Esophagus (tissue), 2 donors: ENCODE data around the gene NEURL4. TPM values are rescaled to one million over a fixed set of nuclear protein-coding genes. Genes with fewer than 3 reads are reported as not detected.

ENCODE experiments used
- H3K27ac ChIP-seq, 2 donors: one replicate each; pipeline ENCODE4 v1.5.1; 2013; ENCODE audit warnings: low read depth in 2 of 2, mild to moderate bottlenecking in 2 of 2, inconsistent platforms in 1 of 2, low read length in 1 of 2, moderate library complexity in 1 of 2
- H3K27me3 ChIP-seq, 2 donors: one replicate each; pipeline ENCODE4 v1.6.1; 2013; ENCODE audit warnings: low read length in 2 of 2, control low read depth in 1 of 2, mild to moderate bottlenecking in 1 of 2; ENCODE audit not compliant: insufficient read depth in 2 of 2, control insufficient read depth in 1 of 2
- H3K36me3 ChIP-seq, 2 donors: one replicate each; pipeline ENCODE4 v1.6.1; 2013; ENCODE audit warnings: low read length in 1 of 2; ENCODE audit not compliant: control insufficient read depth in 2 of 2, insufficient read depth in 2 of 2
- H3K4me1 ChIP-seq, 2 donors: one replicate each; pipeline ENCODE4 v1.6.1; 2013; ENCODE audit warnings: low read length in 1 of 2; ENCODE audit not compliant: control insufficient read depth in 2 of 2, insufficient read depth in 2 of 2
- H3K4me3 ChIP-seq, 2 donors: one replicate each; pipeline ENCODE4 v1.5.1; 2013; ENCODE audit warnings: low read length in 2 of 2, mild to moderate bottlenecking in 2 of 2, low read depth in 1 of 2, moderate library complexity in 1 of 2
- H3K9me3 ChIP-seq, 2 donors: one replicate each; pipeline ENCODE4 v1.6.1; 2013; ENCODE audit warnings: mild to moderate bottlenecking in 2 of 2, low read depth in 1 of 2, low read length in 1 of 2, moderate library complexity in 1 of 2; ENCODE audit not compliant: control insufficient read depth in 2 of 2, insufficient read depth in 1 of 2
- WGBS, 2 donors: extraction: QIAGEN DNeasy Blood & Tissue Kit; methylation state at CpG; one replicate each; pipeline ENCODE4 v1.1.7; 2013; 5-methylcytosine and 5-hydroxymethylcytosine counted together
- polyA plus RNA-seq, 2 donors: library from polyadenylated mRNA; stranded (reverse); fragments of 200-250 nt; gene quantifications; one replicate each; pipeline ENCODE4 v1.2.3, GENCODE V29; 2013
- donor health status: healthy with polysubstance abuse.
- donor health status: Bipolar disorder and iron deficiency.

NEURL4 gene
- polyA plus RNA-seq, 2 donors, result 15.7 to 32.1 TPM

DNA sequence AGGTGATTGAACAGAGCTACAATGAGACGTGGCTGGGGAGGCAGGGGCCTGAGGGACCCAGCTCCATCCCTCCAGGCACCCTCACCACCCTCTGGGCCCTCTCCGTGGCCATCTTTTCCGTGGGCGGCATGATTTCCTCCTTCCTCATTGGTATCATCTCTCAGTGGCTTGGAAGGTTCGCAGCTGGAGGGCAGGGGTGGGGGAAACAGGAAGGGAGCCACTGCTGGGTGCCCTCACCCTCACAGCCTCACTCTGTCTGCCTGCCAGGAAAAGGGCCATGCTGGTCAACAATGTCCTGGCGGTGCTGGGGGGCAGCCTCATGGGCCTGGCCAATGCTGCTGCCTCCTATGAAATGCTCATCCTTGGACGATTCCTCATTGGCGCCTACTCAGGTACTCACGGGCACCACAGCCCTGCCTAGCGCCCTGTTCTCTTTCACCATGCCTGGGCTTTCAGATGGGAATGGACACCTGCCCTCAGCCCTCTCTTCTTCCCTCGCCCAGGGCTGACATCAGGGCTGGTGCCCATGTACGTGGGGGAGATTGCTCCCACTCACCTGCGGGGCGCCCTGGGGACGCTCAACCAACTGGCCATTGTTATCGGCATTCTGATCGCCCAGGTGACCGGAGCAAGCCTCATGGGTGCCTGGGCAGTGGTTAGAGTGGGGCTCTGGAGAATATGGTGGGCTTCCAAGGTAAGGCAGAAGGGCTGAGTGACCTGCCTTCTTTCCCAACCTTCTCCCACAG, 45.5 kb downstream of the NEURL4 start:
- 80 to 82% methylated on average over 18 of the region's 18 CpGs for WGBS, 2 donors
- H3K27ac ChIP-seq, result peak overlapping the region in 1 of 2 donors; percentile 60
- peaks cover 6 to 24% of the 10 kb centered on the region in 2 donors for H3K4me1 ChIP-seq
- H3K27me3 ChIP-seq, result no peaks in the 10 kb centered on the region
- no peak overlapping the region for H3K4me3 ChIP-seq
- H3K36me3 ChIP-seq, result peaks cover 0 to 3% of the 10 kb centered on the region in 2 donors
- no peaks in the 10 kb centered on the region for H3K9me3 ChIP-seq

DNA sequence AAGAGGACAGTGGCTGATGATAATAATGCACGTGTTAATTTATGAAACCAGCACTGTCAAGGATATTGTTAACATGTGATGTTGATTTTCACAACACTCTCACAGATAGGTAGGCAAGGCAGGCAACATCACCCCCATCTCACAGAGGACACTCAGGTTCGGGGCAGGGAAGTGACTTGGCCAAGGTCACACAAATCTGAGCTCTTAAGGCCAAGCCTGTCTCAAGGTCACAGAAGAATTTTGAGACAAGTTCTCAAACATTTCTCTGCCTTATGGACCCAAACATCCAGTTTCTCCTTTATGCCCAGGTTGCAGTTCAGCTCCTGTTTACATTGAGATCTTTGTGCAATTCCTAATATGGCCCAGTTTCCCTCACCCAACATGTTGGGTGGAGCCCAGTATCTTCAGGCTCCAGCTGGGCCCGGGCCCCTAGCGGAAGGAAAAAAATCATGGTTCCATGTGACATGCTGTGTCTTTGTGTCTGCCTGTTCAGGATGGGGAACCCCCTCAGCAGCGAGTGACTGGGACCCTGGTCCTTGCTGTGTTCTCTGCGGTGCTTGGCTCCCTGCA, 46.3 kb downstream of the NEURL4 start:
- no peaks in the 10 kb centered on the region for H3K27me3 ChIP-seq
- H3K4me3 ChIP-seq, result peak overlapping the region in 1 of 2 donors; percentile 35
- H3K36me3 ChIP-seq, result peaks cover 0 to 3% of the 10 kb centered on the region in 2 donors
- peak overlapping the region; percentile 76 to 78 for H3K27ac ChIP-seq
- no peaks in the 10 kb centered on the region for H3K9me3 ChIP-seq
- 46 to 47% methylated on average over 6 of the region's 6 CpGs for WGBS, 2 donors
- peaks cover 6 to 24% of the 10 kb centered on the region in 2 donors for H3K4me1 ChIP-seq

DNA sequence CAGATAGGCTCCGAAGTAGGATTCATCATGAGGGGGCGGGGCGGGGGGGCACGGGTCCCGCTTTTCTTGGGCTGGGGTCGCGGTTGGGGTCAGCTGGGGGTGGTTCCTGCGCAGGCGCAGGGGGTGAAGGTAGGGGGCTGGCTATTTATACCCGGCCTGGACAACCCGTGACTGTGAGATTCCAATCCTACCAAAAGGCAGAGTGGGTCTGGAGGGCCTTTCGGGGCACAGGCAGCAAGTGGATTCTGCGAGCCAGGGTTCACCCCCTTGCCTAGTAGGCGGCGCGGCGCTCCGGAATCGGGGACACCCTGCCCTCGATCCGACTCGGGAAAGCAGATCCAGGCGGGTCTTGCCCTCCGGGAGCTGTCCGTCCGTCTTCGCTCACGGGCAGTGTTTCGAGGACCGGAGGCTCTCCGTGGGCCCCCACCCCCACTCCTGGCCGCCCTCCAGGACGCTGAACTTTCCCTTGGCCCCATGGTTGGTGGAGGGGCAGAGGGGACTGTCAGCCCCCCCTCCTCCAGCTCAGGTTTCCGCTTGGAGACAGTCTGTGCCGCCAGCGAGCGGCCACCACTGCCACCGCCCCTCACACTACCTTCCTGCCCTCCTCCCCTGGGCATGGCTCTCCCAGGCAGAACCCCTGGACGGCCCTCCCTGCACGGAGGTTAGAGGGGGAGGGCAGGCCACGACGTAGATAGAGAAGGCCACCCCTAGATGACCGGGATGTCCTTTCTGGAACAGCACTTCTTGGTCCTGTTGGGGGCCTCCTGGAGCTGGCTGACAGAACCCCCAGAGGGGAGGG, 47.0 kb downstream of the NEURL4 start:
- peak overlapping the region; percentile 35 to 53 for H3K4me3 ChIP-seq
- no peaks in the 10 kb centered on the region for H3K9me3 ChIP-seq
- no peaks in the 10 kb centered on the region for H3K27me3 ChIP-seq
- WGBS, 2 donors, result 3 to 5% methylated on average over 43 of the region's 43 CpGs
- H3K36me3 ChIP-seq, result peaks cover 0 to 3% of the 10 kb centered on the region in 2 donors
- peaks cover 6 to 24% of the 10 kb centered on the region in 2 donors for H3K4me1 ChIP-seq
- peak overlapping the region; percentile 76 to 78 for H3K27ac ChIP-seq

DNA sequence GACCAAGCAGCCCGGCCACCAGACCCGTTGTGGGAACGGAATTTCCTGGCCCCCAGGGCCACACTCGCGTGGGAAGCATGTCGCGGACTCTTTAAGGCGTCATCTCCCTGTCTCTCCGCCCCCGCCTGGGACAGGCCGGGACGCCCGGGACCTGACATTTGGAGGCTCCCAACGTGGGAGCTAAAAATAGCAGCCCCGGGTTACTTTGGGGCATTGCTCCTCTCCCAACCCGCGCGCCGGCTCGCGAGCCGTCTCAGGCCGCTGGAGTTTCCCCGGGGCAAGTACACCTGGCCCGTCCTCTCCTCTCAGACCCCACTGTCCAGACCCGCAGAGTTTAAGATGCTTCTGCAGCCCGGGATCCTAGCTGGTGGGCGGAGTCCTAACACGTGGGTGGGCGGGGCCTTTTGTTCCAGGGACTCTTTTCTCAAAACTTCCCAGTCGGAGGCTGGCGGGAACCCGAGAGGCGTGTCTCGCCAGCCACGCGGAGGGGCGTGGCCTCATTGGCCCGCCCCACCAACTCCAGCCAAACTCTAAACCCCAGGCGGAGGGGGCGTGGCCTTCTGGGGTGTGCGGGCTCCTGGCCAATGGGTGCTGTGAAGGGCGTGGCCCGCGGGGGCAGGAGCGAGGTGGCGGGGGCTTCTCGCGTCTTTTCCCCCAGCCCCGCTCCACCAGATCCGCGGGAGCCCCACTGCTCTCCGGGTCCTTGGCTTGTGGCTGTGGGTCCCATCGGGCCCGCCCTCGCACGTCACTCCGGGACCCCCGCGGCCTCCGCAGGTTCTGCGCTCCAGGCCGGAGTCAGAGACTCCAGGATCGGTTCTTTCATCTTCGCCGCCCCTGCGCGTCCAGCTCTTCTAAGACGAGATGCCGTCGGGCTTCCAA, 47.8 kb downstream of the NEURL4 start, which contains the start of gene SLC2A4:
SLC2A4 (plus strand) TSS at position 645 of the 879 bp plus-strand sequence; CDS start at position 862, 217 bp downstream.
- 0 to 1% methylated on average over 67 to 71 of the region's 71 CpGs for WGBS, 2 donors
- H3K36me3 ChIP-seq, result peaks cover 0 to 3% of the 10 kb centered on the region in 2 donors
- no peaks in the 10 kb centered on the region for H3K9me3 ChIP-seq
- H3K4me1 ChIP-seq, result peaks cover 6 to 24% of the 10 kb centered on the region in 2 donors
- no peaks in the 10 kb centered on the region for H3K27me3 ChIP-seq
- peak within 1 kb of the TSS; percentile 82 to 95 for H3K27ac ChIP-seq
- peak within 1 kb of the TSS; percentile 35 to 53 for H3K4me3 ChIP-seq

DNA sequence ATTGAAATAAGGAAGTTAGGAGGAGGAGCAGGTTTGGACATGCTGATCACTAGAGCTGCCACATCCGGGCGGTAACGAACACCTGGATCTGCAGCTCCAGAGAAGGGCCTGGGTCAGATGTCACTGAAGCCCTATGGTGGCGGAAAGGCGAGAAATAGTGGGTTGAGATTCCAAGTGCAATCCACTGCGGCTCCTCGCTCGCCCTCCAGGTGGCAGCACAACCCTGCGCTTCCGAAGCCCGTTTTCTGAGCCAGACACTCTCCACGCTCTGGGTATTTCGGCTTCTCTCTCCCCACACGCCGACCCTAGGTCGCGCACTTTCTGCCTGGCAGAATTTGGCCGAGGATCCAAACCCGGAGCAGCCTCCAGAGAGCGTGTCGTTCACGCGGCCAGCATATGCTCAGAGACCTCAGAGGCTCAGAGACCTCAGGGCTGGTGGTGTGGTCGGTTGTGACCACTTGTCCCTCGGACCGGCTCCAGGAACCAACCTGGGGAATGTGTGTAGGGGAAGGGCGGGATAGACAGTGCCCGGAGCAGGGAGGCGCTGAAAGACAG, 48.5 kb downstream of the NEURL4 start:
- Histone ChIP-seq H3K36me3 (peaks cover 0 to 3% of the 10 kb centered on the region in 2 donors), H3K27ac (peak overlapping the region; percentile 82 to 95), H3K27me3 (no peaks in the 10 kb centered on the region), H3K9me3 (no peaks in the 10 kb centered on the region), H3K4me3 (peak overlapping the region; percentile 35 to 53), H3K4me1 (peaks cover 6 to 24% of the 10 kb centered on the region in 2 donors)
- WGBS, 2 donors, result 0 to 1% methylated on average over 29 of the region's 29 CpGs

DNA sequence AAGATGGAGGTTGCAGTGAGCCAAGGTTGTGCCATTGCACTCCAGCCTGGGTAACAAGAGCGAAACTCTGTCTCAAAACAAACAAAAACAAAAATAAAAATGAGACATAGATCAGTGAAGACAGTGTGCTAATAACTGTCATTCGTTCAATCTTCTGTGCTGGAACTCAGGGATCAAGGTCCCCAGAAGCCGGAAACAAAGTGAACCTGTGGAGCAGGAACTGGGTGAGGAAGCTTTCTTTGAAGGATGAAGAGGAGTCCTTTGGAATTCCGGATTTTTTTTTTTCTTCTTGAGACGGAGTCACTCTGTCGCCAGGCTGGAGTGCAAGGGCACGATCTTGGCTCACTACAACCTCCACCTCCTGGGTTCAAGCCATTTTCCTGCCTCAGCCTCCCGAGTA, 49.7 kb downstream of the NEURL4 start:
- WGBS, 2 donors, result 70 to 76% methylated on average over 8 of the region's 8 CpGs
- H3K27ac ChIP-seq, result peak overlapping the region in 1 of 2 donors; percentile 95

DNA sequence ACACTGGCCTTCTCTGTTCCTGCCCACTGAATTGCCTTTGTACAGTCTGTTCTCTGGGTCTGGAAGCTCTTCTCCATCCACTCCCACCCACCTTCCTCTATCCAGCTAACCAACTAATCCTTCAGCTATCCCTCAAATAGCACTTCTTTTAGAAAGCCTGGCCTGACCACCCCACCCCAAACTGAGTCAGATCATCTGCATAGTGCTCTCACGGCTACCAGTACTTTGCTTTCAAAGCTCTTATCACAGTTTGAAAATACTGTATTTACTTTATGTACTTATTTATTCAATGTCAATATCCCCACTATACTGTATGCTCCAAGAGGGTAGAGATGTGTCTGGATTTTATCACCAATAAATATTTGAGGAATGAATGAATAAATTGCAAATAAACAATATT, 62.4 kb downstream of the NEURL4 start:
- no peaks in the 10 kb centered on the region for H3K27me3 ChIP-seq
- WGBS, 2 donors, result 49 to 58% methylated on average over 1 of the region's 1 CpG
- H3K4me3 ChIP-seq, result no peak overlapping the region
- H3K4me1 ChIP-seq, result no peaks in the 10 kb centered on the region
- no peaks in the 10 kb centered on the region for H3K36me3 ChIP-seq
- H3K27ac ChIP-seq, result no peak overlapping the region
- no peaks in the 10 kb centered on the region for H3K9me3 ChIP-seq

More for the DNA sequence above, 49.7 kb downstream of the NEURL4 start:
- H3K4me1 ChIP-seq, result peaks cover 6 to 24% of the 10 kb centered on the region in 2 donors
- H3K36me3 ChIP-seq, result no peaks in the 10 kb centered on the region
- H3K4me3 ChIP-seq, result no peak overlapping the region
- no peaks in the 10 kb centered on the region for H3K27me3 ChIP-seq
- H3K9me3 ChIP-seq, result no peaks in the 10 kb centered on the region
